ENCODE measurements around the gene PIWIL4.
A peak's percentile ranks its signal among the peaks of the same experiment; 100 is the strongest.

PIWIL4 gene

DNA sequence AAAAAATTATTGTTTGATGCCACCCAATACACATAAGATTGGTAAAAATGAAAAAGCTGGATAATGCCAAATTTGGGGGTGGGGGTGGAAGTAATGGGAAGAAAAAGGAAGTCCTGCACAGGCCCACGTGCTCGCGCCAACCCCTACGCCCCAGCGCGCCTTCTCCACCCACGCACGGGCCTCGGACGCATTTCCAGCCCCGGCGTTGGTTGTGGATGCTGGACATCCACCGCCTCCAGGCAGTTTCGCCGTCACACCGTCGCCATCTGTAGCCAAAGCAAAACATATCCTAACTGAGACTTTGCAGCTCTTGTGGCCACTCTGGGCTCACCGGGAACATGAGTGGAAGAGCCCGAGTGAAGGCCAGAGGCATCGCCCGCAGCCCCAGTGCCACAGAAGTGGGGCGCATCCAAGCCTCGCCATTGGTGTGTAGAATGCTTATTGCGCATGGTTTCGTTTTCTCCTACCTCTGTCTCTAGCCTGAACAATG, at the start of gene PIWIL4:
Gene PIWIL4 (plus strand): TSS at position 188 of the 490 bp plus-strand sequence. CDS start 151 bp downstream, at position 339.
- no peak for DNase-seq

DNA sequence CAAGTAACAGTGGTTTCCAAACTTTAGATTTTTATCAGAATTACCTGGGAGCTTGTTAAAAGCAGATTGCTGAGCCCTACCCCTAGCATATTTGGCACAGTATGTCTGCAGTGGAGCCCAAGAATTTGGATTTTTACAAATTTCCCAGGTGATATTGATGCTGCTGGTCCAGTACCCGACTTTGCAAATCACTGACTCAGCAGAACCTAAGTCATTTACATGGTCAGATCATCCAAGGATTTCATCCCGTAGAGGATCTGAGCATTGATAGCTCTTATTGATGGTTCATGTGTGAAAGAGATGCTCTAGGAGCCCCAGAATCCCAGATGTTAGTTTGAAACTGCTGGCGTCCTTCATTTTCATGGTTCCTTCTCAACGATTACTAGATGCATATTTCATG, 48.9 kb upstream of the PIWIL4 start:
- no peak for DNase-seq

DNA sequence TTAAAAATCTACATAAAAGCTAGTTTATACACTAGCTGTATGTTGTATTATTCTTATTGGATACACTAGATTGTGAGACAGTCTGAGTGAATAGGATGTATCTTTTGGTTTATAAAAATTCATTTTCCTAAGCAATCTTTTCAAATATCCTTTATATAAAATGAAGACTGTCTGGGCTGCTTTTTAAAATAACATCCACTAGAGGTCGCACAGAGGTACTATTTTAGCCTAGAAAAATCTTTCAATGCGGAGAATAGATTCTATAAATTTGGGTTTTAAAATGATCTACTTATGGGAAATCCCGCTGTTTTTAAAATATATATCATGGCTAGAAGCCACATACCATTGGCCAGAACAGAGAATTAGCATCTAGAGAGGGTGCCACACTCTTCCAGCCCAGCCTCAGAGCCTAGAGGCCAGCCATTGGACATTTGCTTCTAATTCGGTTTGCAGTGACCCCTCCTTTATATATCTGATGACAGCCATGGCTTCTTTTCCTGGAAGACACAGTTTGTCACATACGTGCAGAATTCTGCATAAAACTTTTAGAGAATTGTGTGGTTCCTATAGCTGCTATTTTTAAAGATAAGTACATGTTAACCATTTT, 47.6 kb upstream of the PIWIL4 start:
- no peak for DNase-seq

GRCh38 chr11:94521684-94522083, 45.5 kb upstream of the PIWIL4 start:
- DNase-seq = peak; percentile 52

GRCh38 chr11:94524341-94524740, 42.8 kb upstream of the PIWIL4 start:
- DNase-seq = no peak

DNA sequence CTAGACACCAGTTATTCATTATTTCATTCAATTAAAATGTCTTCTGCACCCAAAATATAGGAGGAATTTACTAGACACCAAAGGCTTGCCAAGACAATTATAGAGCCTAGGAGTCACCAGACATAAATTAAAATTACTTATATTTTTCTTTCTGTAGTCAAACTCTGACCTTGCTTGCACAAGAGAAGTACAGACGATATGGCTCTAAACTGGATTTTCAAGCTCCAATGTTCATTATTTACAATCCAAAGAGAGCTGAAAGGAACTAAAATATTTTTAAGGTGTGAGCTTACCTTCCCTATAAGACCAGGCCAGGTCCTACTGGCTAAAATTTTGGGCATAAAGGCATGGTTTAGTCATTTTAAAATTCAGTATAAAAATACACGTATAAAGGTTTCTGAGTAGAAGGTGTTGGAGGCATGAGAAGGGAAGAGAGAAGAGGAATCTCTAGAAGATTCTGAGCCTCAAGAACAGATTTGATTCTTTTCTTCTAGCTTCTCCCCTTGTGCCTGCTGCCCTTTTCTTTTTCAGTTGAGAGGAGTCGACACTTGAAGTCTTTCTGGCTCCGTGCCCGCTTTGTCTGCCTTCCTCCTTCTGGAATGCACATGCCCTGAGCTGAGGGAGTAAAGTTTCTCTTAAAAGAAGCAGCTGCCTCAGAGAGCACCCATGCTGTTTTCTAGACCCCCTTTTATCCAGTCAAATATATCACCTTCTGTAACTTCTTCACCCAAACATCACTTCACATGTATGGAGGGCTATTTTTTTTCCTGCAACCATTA, 41.4 kb upstream of the PIWIL4 start:
- DNase-seq = no peak

GRCh38 chr11:94526645-94527438, 40.3 kb upstream of the PIWIL4 start:
- no peak for DNase-seq

DNA sequence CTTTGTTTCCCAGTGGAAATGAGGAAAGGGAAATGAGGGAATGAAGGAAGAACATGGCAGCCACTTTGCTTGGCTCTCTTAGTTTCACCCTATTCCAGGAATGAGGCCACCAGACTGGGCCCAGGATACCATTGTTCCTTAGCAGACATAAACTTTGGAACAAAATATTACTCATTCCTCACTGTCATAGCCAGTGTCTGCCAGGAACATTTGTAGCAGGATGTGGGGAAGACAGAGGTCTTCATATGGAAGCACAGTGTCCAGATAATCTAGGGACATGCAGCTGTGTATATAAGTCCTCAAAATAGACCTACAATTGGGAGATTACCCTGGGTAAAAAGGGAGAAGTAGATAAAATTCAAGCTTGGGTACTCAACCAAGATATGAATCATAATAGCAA, 38.6 kb upstream of the PIWIL4 start:
- DNase-seq = no peak

- DNase-seq = no peak
These were observed 35.0 kb upstream of the PIWIL4 start for GRCh38 chr11:94532211-94532610.

GRCh38 chr11:94533206-94533605, 34.0 kb upstream of the PIWIL4 start:
- DNase-seq = no peak

DNA sequence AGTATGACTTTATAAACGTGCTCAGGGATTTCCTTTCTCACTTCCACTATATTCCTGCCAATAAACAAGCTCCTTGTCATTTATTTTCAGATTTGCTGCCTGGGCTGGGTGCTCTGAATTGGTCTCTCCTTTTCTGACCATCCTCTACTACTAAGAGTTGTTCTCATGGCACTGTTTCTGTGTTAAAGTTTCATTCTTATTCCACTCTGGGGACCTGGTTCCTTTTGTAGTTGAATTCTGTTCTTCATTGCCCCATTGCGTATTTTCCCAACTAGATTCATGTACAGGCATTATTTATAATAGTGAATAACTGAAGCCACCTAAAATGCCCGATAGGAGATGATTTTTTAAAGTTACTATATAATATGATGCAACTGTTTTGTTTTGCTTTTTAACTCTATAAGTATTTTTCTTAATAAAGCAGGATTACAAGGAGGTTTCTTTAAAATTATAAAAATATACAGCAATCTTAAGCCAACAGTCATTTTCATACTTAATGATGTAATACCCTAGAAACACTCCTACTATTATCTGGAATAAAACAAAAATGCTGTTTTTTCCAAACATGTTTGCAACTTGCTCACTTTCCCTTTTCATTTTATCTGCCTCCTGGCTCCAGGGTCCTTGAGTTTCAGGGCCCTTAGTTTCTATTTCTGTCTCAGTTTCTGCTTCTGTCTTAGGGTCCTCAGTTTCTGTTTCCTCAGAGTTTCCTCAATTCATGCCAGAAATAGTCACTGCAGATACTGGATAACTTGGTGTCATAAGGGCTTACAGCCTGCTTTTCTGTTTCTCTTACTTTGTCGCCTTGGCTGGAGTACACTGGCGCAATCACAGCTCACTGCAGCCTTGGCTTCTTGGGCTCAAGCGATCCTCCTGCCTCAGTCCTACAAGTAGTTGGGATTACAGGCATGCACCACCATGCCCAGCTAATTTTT, 33.2 kb upstream of the PIWIL4 start:
- DNase-seq = no peak

DNA sequence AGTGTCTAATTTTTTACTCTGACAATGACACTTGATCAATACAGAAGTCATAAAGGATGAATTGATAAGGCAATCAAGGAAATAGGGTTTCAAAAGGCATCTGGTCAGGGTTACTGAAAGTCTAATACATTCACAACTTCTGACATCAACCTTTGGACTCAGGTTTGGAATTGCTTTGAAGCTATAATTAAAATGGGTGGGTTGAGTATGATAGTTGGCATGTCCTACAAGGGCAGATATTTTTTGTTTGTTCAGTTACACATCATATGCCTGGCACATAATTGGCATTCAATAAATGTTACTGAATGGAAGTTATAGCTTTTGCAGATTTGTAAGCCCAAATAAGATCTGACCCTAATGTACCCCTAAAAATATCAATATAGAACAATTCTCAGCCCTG, 30.8 kb upstream of the PIWIL4 start:
- DNase-seq = no peak

DNA sequence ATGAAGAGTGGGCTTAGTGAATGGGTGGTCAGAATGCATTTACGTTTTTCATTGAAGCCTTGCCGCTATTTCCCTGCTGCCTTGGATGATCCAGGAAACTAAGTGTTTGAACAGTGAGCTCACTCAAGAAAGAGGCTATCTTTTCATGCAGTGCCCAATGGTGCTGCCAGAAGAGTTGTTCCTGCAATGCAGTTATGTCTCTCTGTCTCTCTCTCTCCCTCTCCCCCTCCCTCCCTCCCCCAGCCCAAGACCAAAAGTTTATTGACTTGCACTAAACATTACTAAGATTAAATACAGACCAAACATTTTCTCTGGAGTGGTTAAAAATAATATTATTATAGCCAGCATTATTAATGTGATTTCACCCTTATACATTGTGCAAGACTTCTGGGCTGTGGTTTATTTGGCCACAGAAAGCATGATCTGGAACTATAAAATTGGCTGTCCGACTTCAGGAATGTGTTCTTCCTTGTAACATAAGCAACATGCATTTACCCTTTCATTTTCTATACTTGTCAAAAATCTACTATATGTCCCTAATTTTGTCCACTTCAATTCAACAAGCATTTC, 30.1 kb upstream of the PIWIL4 start:
- DNase-seq = no peak

- DNase-seq = no peak
These were observed 27.7 kb upstream of the PIWIL4 start for GRCh38 chr11:94539420-94539819.

GRCh38 chr11:94543695-94544645, 23.2 kb upstream of the PIWIL4 start, which contains the start of gene FUT4:
FUT4 (plus strand) TSS chr11:94543921; CDS start chr11:94544134, 213 bp downstream.
- peak; percentile 95 for DNase-seq

GRCh38 chr11:94544646-94545263, 22.4 kb upstream of the PIWIL4 start:
- DNase-seq = peak; percentile 69

DNA sequence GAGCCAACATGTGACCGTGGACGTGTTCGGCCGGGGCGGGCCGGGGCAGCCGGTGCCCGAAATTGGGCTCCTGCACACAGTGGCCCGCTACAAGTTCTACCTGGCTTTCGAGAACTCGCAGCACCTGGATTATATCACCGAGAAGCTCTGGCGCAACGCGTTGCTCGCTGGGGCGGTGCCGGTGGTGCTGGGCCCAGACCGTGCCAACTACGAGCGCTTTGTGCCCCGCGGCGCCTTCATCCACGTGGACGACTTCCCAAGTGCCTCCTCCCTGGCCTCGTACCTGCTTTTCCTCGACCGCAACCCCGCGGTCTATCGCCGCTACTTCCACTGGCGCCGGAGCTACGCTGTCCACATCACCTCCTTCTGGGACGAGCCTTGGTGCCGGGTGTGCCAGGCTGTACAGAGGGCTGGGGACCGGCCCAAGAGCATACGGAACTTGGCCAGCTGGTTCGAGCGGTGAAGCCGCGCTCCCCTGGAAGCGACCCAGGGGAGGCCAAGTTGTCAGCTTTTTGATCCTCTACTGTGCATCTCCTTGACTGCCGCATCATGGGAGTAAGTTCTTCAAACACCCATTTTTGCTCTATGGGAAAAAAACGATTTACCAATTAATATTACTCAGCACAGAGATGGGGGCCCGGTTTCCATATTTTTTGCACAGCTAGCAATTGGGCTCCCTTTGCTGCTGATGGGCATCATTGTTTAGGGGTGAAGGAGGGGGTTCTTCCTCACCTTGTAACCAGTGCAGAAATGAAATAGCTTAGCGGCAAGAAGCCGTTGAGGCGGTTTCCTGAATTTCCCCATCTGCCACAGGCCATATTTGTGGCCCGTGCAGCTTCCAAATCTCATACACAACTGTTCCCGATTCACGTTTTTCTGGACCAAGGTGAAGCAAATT, 21.7 kb upstream of the PIWIL4 start:
- peak; percentile 70 for DNase-seq

DNA sequence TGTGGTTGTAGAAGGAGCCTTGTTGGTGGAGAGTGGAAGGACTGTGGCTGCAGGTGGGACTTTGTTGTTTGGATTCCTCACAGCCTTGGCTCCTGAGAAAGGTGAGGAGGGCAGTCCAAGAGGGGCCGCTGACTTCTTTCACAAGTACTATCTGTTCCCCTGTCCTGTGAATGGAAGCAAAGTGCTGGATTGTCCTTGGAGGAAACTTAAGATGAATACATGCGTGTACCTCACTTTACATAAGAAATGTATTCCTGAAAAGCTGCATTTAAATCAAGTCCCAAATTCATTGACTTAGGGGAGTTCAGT, 21.1 kb upstream of the PIWIL4 start:
- no peak for DNase-seq

DNA sequence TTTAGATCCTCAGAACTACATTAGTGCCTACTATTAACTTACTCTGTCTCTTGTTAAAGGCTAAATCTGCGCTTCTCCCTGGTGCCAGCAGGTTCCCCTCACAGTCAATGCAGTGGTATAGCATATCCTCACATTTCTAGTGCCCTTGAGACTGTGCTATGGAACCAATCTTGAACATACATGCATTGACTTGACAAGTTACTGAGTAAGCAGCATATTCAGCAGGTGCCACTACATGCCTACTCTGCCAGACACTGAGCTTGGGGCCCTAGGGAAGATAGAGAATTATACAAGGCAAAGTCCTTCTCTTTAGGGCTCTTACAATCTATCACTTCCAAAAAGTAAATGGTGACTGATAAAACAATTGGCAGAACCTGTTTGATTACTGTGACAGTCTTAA, 20.3 kb upstream of the PIWIL4 start:
- DNase-seq = no peak
